Immature natural killer cell (primary cell): Measurements from ENCODE around the gene CCNY. TPM values are rescaled to one million over a fixed set of nuclear protein-coding genes. Genes with fewer than 3 reads are reported as not detected.

Experiments used
- DNase-seq, 3 donors: peaks; one replicate each; pipeline ENCODE4 v3.0.0; 2022; ENCODE audit warnings: mixed read lengths in 1 of 3
- H3K27ac Mint-ChIP-seq, 6 donors: one replicate each; pipeline ENCODE4 v1.8.0; 2020; ENCODE audit warnings: mixed read lengths in 6 of 6, mild to moderate bottlenecking in 5 of 6, inconsistent platforms in 4 of 6, moderate library complexity in 3 of 6
- H3K27me3 Mint-ChIP-seq, 3 donors: one replicate each; pipeline ENCODE4 v1.8.0; 2020 to 2021; ENCODE audit warnings: low read depth in 3 of 3, mild to moderate bottlenecking in 3 of 3, mixed read lengths in 3 of 3, moderate library complexity in 3 of 3, inconsistent platforms in 1 of 3
- H3K36me3 Mint-ChIP-seq, 3 donors: one replicate each; pipeline ENCODE4 v1.8.0; 2020; ENCODE audit warnings: mixed read lengths in 3 of 3, inconsistent platforms in 2 of 3, mild to moderate bottlenecking in 2 of 3
- H3K4me1 Mint-ChIP-seq, 2 donors: one replicate each; pipeline ENCODE4 v1.8.0; 2020; ENCODE audit warnings: inconsistent platforms in 2 of 2, mild to moderate bottlenecking in 2 of 2, mixed read lengths in 2 of 2, moderate library complexity in 1 of 2
- H3K4me3 Mint-ChIP-seq, 5 donors: one replicate each; pipeline ENCODE4 v1.8.0; 2020; ENCODE audit warnings: mild to moderate bottlenecking in 5 of 5, mixed read lengths in 5 of 5, inconsistent platforms in 3 of 5, moderate library complexity in 3 of 5
- H3K9me3 Mint-ChIP-seq, 6 donors: one replicate each; pipeline ENCODE4 v1.8.0; 2020; ENCODE audit warnings: mild to moderate bottlenecking in 6 of 6, mixed read lengths in 6 of 6, inconsistent platforms in 4 of 6, moderate library complexity in 3 of 6
- polyA plus RNA-seq, 3 donors: library from polyadenylated mRNA; unstranded; fragments of 300-500 nt; fragmentation: Illumina TruSeq; gene quantifications; one replicate each; pipeline ENCODE4 v1.2.3, GENCODE V29; 2021

The CCNY gene
- polyA plus RNA-seq, 3 donors from 2014 or later, result 7.8 to 13.2 (median 12.4) TPM

DNA sequence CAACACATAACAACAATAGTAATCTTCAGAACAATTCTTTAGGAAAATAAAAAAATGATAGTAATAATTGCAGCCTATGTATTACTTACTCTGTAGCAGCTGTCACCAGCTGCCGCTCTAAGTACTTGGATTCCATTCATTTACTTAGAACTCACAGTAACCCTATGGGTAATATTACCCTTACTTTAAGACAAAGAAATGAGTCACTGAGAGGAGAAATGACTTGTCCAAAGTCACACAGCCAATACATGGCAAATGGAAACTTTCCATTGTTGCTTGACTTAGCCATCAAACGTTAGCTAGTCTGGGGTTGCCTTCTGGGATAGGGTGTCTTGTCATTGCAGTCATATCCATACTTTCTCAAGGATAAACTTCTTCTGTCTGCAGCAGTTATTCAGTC lies 3.6 kb downstream of the CCNY start:
- Mint-ChIP-seq H3K4me3 (no peak overlapping the region), H3K27ac (peak overlapping the region; percentile 54 to 82 (median 70)), H3K36me3 (no peaks in the 10 kb centered on the region), H3K9me3 (no peaks in the 10 kb centered on the region), H3K4me1 (peaks cover 71 to 79% of the 10 kb centered on the region in 2 donors), H3K27me3 (peaks cover 3 to 9% (median 4%) of the 10 kb centered on the region in 3 donors)
- no peak for DNase-seq

DNA sequence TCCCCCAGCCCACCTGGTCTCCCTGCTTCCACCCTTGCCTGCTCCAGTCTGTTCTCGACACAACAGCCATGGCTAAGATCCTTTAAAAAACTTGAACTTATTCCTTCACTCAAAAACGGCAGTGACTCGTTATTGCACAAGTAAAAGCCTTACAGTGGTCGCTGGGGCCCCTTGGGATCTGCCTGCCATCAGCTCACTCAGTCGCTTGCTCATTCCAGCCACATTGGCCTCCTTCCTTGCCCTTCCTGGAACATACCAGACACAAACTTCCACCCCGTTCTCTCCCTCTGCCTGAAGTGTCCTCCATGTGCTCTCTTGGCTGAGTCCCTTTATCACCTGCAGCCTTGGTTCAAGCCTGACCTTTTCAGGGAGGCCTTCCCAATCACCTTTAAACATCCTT lies 4.7 kb downstream of the CCNY start:
- Mint-ChIP-seq H3K36me3 (no peaks in the 10 kb centered on the region), H3K9me3 (no peaks in the 10 kb centered on the region), H3K4me1 (peaks cover 66 to 78% of the 10 kb centered on the region in 2 donors), H3K27ac (peak overlapping the region; percentile 29 to 84 (median 70)), H3K4me3 (peak overlapping the region in 1 of 5 donors; percentile 8), H3K27me3 (peaks cover 0 to 4% (median 2%) of the 10 kb centered on the region in 3 donors)
- DNase-seq, result no peak

DNA sequence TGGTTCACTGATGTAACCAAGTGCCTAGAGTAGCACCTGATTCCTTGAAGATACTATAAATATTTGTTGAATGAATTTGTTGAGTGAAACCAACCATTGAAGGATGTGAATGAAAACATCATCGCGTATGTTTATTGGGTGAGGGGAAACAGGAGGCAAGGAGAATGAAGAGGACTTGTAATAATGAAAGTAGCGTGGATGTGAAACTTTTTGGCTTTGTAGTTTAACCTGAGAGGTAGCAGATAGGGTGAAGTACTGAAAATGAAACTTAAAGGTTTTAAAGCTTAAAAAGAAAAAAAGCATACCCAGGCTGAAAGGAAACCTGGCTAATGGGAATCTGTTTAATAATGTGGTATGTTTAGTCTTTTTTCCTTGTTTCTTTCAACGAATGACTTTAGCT lies 5.2 kb downstream of the CCNY start:
- Mint-ChIP-seq H3K4me3 (peak overlapping the region in 4 of 5 donors; percentile 30 to 58 (median 48)), H3K36me3 (no peaks in the 10 kb centered on the region), H3K27me3 (peaks cover 0 to 4% (median 2%) of the 10 kb centered on the region in 3 donors), H3K4me1 (peaks cover 69 to 84% of the 10 kb centered on the region in 2 donors), H3K9me3 (no peaks in the 10 kb centered on the region), H3K27ac (peak overlapping the region; percentile 29 to 87 (median 78))
- DNase-seq, result peak; percentile 20 to 28 (median 24)

DNA sequence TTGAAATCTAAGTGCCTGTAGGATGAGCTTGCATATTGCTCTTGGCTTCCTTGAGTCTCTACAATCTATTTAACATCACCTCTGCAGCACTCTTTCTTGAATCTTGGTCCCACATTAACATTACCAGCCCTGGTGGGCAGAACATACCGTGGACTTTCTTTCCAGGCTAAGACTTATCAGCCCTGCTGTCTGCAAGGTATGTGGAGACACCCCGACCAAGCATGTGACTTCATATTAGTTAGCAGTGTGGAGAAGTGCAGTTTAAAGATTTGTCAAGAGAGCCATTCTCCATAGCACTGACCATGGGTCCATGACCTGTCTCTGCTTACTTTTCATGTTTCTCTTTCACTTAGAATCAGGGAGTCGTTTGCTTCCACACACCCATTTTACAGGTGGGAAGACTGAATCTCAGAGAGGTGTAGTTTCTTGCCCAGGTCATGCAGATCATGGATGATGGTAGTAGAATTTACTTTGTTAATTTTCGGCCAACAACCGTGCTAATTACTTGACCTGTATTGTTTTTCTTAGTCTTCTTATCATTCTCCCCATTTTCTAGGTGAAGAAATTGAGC lies 6.0 kb downstream of the CCNY start:
- H3K9me3 Mint-ChIP-seq, result no peaks in the 10 kb centered on the region
- H3K4me3 Mint-ChIP-seq, result peak overlapping the region in 1 of 5 donors; percentile 29
- H3K27me3 Mint-ChIP-seq, result peaks cover 0 to 3% (median 2%) of the 10 kb centered on the region in 3 donors
- H3K27ac Mint-ChIP-seq, result peak overlapping the region; percentile 9 to 84 (median 66)
- H3K36me3 Mint-ChIP-seq, result no peaks in the 10 kb centered on the region
- peaks cover 75 to 90% of the 10 kb centered on the region in 2 donors for H3K4me1 Mint-ChIP-seq
- no peak for DNase-seq

- peak overlapping the region in 5 of 6 donors; percentile 7 to 73 (median 50) for H3K27ac Mint-ChIP-seq
- no peaks in the 10 kb centered on the region for H3K9me3 Mint-ChIP-seq
- peaks cover 70 to 90% of the 10 kb centered on the region in 2 donors for H3K4me1 Mint-ChIP-seq
- peak; percentile 14 to 21 (median 16) for DNase-seq
- H3K36me3 Mint-ChIP-seq, result no peaks in the 10 kb centered on the region
- H3K27me3 Mint-ChIP-seq, result peaks cover 0 to 2% (median 0%) of the 10 kb centered on the region in 3 donors
- peak overlapping the region in 3 of 5 donors; percentile 4 to 47 (median 36) for H3K4me3 Mint-ChIP-seq
Observed at GRCh38 chr10:35343739-35344138, 7.4 kb downstream of the CCNY start.

GRCh38 chr10:35345383-35345742 lies 9.1 kb downstream of the CCNY start:
- Mint-ChIP-seq H3K4me3 (no peak overlapping the region), H3K27ac (peak overlapping the region in 2 of 6 donors; percentile 23 to 57), H3K4me1 (peaks cover 71 to 84% of the 10 kb centered on the region in 2 donors), H3K9me3 (no peaks in the 10 kb centered on the region), H3K36me3 (no peaks in the 10 kb centered on the region), H3K27me3 (no peaks in the 10 kb centered on the region)
- no peak for DNase-seq

DNA sequence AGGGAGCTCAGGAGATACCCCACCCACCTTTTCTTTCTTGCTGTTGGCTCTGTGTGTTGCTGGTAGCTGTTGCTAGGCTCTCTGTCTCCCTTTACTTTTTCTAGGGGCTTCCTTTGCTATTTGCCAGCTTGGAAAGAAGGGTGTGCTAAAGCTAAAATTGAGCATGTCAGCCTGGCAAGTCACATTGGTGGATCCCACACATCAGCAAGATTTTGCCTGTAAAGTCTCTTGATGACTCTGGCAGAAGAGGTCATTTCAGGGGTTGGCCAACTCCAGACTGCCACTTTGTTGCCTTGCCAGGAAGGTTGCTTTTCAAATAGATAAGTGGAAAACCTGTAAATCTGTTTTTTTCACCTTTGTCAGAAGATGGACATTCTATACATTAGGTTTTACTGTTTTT lies 9.9 kb downstream of the CCNY start:
- no peak overlapping the region for H3K27ac Mint-ChIP-seq
- no peak overlapping the region for H3K4me3 Mint-ChIP-seq
- no peak for DNase-seq

DNA sequence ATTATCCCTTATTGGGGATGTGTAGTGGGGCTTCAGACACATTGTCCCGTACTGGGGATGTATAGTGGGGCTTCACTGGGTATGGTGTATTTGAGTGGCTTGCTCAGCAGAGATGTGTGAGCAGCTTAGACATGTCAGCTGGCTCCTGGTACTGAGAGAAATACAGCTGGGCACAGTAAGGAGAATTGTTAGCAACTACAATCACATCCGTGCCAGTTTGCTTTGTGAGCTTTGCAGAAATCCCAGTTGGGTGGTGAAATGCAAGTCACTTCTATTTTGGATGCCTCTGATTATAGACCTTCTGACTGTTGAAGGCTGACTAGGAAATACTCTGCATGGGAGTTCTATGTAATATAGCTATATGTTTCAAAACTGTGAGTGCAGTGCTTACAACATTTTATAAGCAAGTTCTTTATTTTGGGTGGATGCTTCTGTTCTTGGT lies 10.8 kb downstream of the CCNY start:
- peak overlapping the region in 1 of 5 donors; percentile 21 for H3K4me3 Mint-ChIP-seq
- DNase-seq, result no peak

More for the DNA sequence above, 9.9 kb downstream of the CCNY start:
- Mint-ChIP-seq H3K27me3 (no peaks in the 10 kb centered on the region), H3K36me3 (no peaks in the 10 kb centered on the region), H3K4me1 (peaks cover 73 to 84% of the 10 kb centered on the region in 2 donors), H3K9me3 (no peaks in the 10 kb centered on the region)

DNA sequence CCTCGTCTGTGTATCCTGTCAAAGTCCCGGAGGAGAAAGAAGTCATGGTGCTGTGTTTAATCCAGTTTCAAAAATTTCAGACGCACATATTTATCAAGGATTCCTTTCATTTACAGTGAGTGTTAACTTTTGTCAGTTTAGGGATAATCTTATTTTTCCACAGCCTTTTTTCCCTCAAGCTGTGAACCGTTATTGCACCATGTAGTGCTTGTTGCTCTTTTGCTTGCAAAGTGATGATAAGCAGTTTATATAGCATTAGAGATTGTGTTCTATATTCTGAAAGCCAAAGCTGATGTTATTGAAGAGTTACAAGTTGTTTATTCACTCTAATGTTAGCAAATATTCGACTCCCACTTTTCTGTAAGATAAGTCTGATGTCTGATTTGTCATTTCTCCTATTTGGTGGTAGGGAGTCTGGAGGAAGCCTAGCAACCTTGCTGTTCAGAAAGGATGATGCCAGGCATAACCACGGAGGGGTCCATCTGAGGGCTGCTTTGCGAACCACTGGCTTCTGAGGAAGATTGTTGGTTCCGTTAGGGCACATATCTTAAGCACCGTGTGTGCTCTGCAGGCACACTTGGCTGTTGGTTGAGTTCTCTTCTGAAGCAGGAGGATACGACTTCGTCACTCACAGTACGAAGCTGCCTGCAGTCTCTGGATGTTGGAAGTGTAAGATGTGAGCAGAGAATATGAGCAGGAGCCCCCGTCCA lies 11.7 kb downstream of the CCNY start:
- Mint-ChIP-seq H3K36me3 (no peaks in the 10 kb centered on the region), H3K4me3 (no peak overlapping the region), H3K4me1 (peaks cover 75 to 84% of the 10 kb centered on the region in 2 donors), H3K27me3 (peaks cover 0 to 3% (median 0%) of the 10 kb centered on the region in 3 donors), H3K9me3 (no peaks in the 10 kb centered on the region), H3K27ac (peak overlapping the region in 1 of 6 donors; percentile 64)
- no peak for DNase-seq

More for the DNA sequence above, 10.8 kb downstream of the CCNY start:
- peak overlapping the region in 1 of 6 donors; percentile 10 for H3K27ac Mint-ChIP-seq
- peaks cover 72 to 84% of the 10 kb centered on the region in 2 donors for H3K4me1 Mint-ChIP-seq
- H3K9me3 Mint-ChIP-seq, result no peaks in the 10 kb centered on the region
- H3K27me3 Mint-ChIP-seq, result no peaks in the 10 kb centered on the region
- no peaks in the 10 kb centered on the region for H3K36me3 Mint-ChIP-seq

GRCh38 chr10:35348609-35349388 lies 12.5 kb downstream of the CCNY start:
- Mint-ChIP-seq H3K27ac (peak overlapping the region in 2 of 6 donors; percentile 36 to 64), H3K4me3 (no peak overlapping the region), H3K36me3 (no peaks in the 10 kb centered on the region), H3K9me3 (no peaks in the 10 kb centered on the region), H3K27me3 (peaks cover 0 to 3% (median 0%) of the 10 kb centered on the region in 3 donors), H3K4me1 (peaks cover 77 to 85% of the 10 kb centered on the region in 2 donors)
- DNase-seq, result no peak

DNA sequence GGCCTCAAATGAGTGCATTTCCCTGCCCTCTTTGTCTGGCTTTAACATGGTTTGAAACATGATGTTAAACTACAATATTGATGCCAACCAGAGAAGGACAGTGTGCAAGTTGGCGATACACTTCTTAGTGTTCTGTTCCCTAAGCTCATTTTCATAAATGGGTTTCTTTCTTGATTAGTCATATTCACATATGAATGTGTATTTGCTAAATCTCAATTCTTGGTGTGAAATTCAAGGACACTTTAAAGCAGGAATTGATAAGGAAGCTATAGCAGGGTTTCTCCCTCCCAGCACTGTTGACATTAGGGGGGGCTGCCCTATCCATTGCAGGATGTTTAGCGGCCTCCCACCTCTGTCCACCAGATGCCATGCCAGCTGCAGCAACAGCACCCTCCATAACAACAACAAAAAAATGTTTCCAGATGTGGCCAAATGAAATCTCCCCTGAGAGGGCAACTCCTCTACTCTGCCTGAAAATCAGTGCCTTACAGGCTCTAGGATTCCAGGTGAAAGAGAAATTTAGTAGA lies 13.1 kb downstream of the CCNY start:
- DNase-seq, result no peak
- no peaks in the 10 kb centered on the region for H3K36me3 Mint-ChIP-seq
- no peak overlapping the region for H3K4me3 Mint-ChIP-seq
- peaks cover 76 to 86% of the 10 kb centered on the region in 2 donors for H3K4me1 Mint-ChIP-seq
- peak overlapping the region in 1 of 6 donors; percentile 27 for H3K27ac Mint-ChIP-seq
- no peaks in the 10 kb centered on the region for H3K9me3 Mint-ChIP-seq
- peaks cover 0 to 3% (median 0%) of the 10 kb centered on the region in 3 donors for H3K27me3 Mint-ChIP-seq

- no peaks in the 10 kb centered on the region for H3K36me3 Mint-ChIP-seq
- H3K4me1 Mint-ChIP-seq, result peaks cover 77 to 92% of the 10 kb centered on the region in 2 donors
- peak overlapping the region in 4 of 6 donors; percentile 12 to 26 (median 22) for H3K27ac Mint-ChIP-seq
- peaks cover 0 to 5% (median 3%) of the 10 kb centered on the region in 3 donors for H3K27me3 Mint-ChIP-seq
- no peak overlapping the region for H3K4me3 Mint-ChIP-seq
- no peak for DNase-seq
- H3K9me3 Mint-ChIP-seq, result no peaks in the 10 kb centered on the region
Observed at GRCh38 chr10:35351021-35351420, 14.7 kb downstream of the CCNY start.

DNA sequence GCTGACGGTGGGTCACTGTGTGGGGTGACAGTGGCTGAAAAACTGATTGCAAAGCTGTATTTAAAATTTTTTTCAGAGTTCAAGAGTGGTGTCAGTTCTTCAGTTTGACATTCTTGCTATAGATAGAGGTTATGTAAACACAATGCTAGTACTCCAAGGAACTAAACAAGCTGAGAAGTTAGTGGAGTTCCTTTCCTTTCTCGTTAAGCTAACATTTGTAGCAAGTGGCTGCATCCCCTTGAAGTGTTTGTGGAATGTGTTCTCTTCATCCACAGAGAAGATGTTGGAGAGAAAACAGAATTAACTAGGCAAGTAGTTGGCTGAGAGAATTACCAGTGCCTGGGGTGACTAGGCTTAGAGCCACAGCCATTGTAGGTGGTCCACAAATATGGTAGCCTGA lies 15.8 kb downstream of the CCNY start:
- peak overlapping the region; percentile 57 to 77 (median 70) for H3K4me3 Mint-ChIP-seq
- no peaks in the 10 kb centered on the region for H3K36me3 Mint-ChIP-seq
- peaks cover 0 to 5% (median 3%) of the 10 kb centered on the region in 3 donors for H3K27me3 Mint-ChIP-seq
- peak overlapping the region; percentile 59 to 80 (median 63) for H3K27ac Mint-ChIP-seq
- H3K9me3 Mint-ChIP-seq, result no peaks in the 10 kb centered on the region
- H3K4me1 Mint-ChIP-seq, result peaks cover 80 to 93% of the 10 kb centered on the region in 2 donors
- no peak for DNase-seq
